ELF-1 (cell line): ENCODE measurements around the gene ESD.

Experiments used
- DNase-seq: peaks from one replicate; pipeline ENCODE4 v3.0.0-alpha.2; 2016; ENCODE audit warnings: low read depth, low spot score

Gene ESD

DNA sequence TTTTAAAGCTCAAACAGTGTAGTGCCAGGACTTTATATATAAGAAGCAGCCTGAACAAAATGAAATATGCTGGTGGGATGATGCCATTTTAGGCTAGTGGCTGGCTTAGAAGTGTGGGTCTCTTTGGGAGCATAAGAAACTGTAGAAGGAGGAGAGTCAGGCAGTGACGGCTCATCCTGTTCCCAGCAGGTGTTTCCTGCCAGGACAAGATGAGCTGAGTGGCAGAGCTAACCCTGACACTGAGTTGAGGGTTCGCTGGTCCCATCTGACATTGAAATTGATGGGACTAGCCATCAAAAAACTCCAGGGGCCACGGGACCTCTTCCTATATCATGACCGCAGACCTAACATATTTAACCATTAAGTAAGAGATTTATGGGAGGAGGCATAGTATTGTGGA lies 51.3 kb downstream of the ESD start:
- DNase-seq: no peak

DNA sequence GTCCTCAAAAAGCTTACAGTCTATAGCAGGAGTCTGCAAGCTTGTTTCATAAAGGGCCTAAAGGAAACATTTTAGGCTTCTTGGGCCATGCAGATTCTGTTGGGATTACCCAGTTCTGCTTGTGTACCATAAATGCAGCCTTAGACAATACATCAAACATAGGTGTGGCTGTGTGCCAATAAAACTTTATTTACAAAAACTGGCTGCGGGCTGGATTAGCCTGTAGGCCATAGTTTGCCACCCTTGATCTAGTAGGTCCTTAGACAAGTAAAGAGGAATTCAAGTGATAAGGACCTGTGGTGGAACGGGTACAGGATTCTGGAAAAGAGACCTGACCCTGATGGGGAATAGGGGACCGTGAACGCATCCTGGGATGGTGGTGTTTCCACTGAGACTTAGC lies 51.9 kb downstream of the ESD start:
- DNase-seq: no peak

DNA sequence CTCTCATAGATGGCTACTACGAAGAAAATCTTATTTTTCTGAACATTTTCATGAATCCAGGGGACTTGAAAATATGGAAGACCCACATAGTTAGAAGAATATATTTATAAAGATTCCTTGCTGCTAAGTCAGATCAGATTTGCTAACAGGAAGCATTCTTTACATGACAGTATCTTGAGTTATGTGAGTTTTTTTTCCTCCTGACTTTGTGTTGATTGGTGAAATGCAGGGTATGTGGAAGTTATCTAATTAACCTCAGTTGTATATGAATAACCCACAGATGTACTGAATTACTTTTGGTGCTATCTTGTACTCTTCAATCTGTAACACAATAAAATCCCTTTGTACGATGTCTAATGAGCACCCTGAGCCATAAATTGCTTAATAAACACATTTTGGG lies 53.8 kb downstream of the ESD start:
- no peak for DNase-seq

DNA sequence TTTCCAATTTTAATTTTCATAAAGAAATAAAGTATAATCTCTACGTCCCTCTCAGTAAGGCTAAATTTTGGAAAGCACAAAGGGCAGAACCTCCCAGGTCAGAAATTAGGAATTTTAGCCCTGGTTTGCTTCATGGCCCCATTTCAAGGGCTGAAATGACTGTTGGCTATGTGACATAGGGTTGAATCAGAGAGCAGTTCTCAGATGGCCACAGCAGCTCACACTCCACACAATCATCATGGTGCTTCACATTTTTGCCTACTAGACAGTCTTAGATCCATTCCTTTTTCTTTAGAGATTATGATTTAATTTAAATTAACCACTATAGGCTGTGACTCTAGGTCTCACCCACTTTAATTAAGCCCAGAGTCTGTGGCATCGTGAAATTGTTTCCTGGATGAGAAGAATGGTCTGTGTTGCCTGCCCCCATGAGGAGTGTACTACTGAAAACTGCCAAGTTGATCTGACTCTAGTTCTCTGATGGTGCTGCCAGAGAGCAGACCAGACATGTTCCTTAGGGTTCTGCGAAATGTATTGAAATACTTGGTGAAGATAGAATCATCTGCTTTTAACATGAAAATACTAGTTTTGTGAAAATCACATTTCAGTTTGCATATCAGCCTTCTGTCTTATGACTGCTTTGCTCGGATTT lies 57.4 kb downstream of the ESD start:
- no peak for DNase-seq

DNA sequence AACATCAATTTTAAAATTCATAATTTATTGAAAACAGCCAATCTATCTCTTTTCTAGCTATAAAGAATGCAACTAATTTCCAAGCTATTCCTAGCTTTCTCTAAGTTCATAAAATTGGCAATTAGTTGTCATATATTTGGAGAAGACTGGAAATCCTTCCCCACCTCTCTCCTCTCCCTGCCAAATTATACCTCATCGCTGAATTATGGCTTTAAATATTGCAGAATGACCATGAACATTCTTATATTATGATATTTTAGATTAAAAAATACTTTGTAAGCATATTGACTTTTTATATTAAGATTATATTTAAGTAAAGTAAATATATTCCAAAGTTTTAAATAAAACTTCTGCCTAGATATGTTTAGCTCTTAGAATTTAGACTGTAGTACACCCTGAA lies 58.2 kb downstream of the ESD start:
- DNase-seq: no peak

DNA sequence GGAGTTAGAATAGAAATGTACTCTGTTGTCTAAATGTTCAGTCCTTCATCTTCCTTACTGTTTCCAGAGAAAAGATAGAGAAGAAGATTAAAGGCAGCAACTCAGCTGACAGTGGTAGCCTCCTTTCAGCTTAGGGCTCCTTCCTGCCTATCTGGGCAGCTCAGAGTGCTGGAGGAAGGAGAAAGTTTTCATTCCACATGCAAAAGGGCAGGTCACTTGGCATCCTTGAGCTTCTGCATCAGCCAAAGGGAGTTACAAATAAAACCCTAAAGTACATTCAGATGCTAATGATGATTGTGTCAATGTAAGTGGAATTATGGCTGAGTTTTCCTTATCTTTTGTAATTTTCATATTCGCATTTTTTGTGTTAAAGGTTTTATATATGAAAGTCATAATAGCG lies 58.9 kb downstream of the ESD start:
- no peak for DNase-seq

DNA sequence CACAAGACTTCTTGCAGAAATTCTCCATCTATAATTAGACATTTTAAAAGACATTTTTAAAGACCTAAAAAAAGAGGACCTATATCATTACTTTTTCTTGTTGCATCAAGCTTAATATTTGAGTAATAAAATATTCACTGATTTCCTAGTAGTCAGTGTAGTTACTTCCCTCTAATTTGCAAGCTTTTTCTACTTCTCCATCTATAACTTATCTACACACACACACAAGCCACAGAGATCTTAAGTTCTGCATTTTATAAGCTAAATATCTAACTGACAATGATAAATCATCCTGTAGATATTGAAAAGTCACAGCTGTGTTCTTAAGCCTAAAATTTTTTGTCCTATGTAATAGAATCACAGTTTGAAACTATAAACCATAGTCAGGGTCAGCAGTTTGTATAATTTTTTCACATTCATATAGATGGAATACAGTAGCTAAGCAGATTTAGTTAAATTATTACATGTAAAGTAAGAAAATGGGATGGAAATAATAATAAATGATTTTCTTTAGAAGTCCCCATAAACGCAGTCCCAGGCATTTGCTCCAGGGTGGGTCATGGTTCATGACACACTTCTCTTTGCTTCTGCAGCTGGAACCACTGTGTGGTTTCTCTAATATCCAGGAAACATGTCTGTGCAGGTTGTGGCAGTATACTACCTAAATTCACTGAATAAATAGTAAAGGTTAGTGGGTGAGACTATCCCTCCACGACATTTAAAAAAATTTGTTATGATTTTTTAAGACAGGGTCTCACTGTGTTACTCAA lies 60.2 kb downstream of the ESD start:
- no peak for DNase-seq

DNA sequence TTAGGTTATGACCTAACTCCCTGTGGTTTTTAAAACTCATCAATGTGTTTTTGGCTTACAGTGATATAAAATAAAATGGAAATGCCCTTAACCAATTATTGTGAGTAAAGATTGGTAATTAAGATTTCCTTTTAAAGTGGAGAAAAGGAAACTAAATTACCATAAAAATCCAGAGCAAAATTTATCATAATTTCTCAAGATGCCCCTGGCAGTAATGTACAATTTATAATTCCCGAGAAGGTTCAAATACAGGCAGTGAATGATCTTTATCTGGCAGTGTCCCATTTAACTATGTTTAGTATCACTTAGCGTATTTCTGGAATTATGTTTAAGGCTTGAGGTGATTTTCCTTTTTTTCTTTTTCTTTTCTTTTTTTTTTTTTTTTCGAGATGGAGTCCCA lies 61.5 kb downstream of the ESD start:
- DNase-seq: no peak

DNA sequence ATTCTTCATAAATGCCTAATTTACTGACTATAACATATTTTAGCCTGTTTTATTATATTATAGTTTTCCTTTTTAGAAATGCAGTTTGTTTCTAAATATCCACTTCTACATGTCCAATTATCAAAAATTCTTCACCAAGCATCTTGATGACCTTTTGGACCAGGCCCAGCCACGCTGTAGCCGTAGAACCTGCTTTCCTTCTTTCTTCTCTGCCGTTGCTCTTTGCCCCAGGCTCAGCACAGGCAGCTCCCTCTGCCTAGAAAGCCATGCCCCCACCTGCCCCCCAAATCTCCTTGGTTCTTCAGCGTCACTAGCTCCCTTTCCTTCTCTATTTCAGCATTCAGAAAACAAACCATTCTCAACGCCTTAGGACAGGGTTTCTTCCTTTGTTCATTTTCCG lies 65.4 kb downstream of the ESD start:
- peak; percentile 41 for DNase-seq

DNA sequence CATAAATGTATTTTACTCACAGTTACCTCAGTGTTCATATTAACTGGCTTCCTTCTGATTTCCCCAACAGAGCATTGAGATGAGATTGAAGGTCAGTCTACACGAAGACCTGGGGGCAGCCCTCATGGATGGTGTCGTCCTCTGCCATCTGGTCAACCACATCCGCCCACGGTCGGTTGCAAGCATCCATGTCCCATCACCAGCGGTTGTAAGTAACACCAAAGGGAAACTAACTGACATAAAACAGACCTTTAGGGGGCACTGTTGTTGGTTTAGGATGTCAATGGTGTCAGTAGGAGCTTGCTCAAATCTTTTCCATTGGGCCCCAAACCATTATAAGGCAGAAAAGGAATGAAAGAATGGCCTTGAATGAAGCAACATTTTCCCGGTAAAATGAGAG lies 68.2 kb downstream of the ESD start:
- no peak for DNase-seq

DNA sequence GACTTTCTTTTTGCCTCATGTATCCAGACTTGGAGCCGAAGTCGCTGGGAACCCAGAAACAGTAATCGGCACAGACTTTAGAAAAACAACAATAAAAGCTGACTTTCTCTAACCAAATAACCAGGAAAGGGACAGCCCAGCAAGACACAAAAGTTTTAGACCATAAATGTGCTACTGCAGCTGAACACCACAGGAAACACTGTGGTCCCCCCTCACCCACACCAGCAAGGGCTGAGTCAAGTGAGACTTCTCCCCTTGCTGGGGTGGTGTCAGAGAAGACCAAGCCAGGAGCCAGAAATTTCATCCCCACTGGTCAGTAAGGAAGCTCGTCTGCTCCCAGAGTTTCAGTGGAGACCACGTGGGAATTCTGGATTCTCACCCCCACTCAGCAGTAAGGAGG lies 70.6 kb downstream of the ESD start:
- no peak for DNase-seq
